Measurements from ENCODE around the gene MDH2.
"Not testable (repeated sequence)": the region's sequence is repeated elsewhere in the genome, so short reads cannot be mapped to it uniquely, and the experiment has no call there.

The MDH2 gene

GRCh38 chr7:76057813-76058145 lies 9.9 kb downstream of the MDH2 start (continued):
- TF ChIP-seq TSHZ2 (CRISPR knock-in tag; IDR thresholded peaks at IDR 0.05) (no peak), ZFP3 (CRISPR knock-in tag; IDR thresholded peaks at IDR 0.05) (no peak), TCF4 (CRISPR knock-in tag; IDR thresholded peaks at IDR 0.05; ENCODE audit: borderline replicate concordance) (no peak)

- not testable (repeated sequence) for ATAC-seq
Measured at GRCh38 chr7:76058745-76059144, 10.8 kb downstream of the MDH2 start.

- ATAC-seq, result no peak
- TF ChIP-seq SNAI2 (CRISPR knock-in tag; IDR thresholded peaks at IDR 0.05) (no peak), ZC3H10 (CRISPR knock-in tag; IDR thresholded peaks at IDR 0.05) (no peak), TOX (CRISPR knock-in tag; IDR thresholded peaks at IDR 0.05; ENCODE audit: borderline replicate concordance) (no peak), CSDC2 (CRISPR knock-in tag; IDR thresholded peaks at IDR 0.05) (no peak), ZNF8 (CRISPR knock-in tag; IDR thresholded peaks at IDR 0.05) (no peak), CSRNP3 (CRISPR knock-in tag; IDR thresholded peaks at IDR 0.05) (no peak), ZNF565 (CRISPR knock-in tag; conservative IDR thresholded peaks at IDR 0.05; ENCODE audit: low read depth) (no peak), TCF4 (CRISPR knock-in tag; IDR thresholded peaks at IDR 0.05; ENCODE audit: borderline replicate concordance) (no peak), ZFP3 (CRISPR knock-in tag; IDR thresholded peaks at IDR 0.05) (no peak), TSHZ2 (CRISPR knock-in tag; IDR thresholded peaks at IDR 0.05) (no peak), CREB5 (CRISPR knock-in tag; IDR thresholded peaks at IDR 0.05; ENCODE audit: low read depth) (no peak), PATZ1 (CRISPR knock-in tag; IDR thresholded peaks at IDR 0.05; ENCODE audit: borderline replicate concordance) (no peak)
Measured at GRCh38 chr7:76060842-76061241, 12.9 kb downstream of the MDH2 start.

GRCh38 chr7:76062254-76062653 lies 14.3 kb downstream of the MDH2 start:
- ATAC-seq, result no peak
- no peak for TF ChIP-seq ARNTL (CRISPR knock-in tag; IDR thresholded peaks at IDR 0.05; ENCODE audit: borderline replicate concordance, low read depth)
- TF ChIP-seq POU6F1 (CRISPR knock-in tag; IDR thresholded peaks at IDR 0.05; ENCODE audit: borderline replicate concordance, low read depth), result no peak
- TF ChIP-seq BACH2 (CRISPR knock-in tag; IDR thresholded peaks at IDR 0.05; ENCODE audit: borderline replicate concordance), result no peak
- TF ChIP-seq CSDC2 (CRISPR knock-in tag; IDR thresholded peaks at IDR 0.05), result no peak
- TF ChIP-seq SNAI2 (CRISPR knock-in tag; IDR thresholded peaks at IDR 0.05), result no peak
- TF ChIP-seq ZNF8 (CRISPR knock-in tag; IDR thresholded peaks at IDR 0.05), result no peak
- no peak for TF ChIP-seq PPARA (CRISPR knock-in tag; IDR thresholded peaks at IDR 0.05; ENCODE audit: borderline replicate concordance)
- TF ChIP-seq PATZ1 (CRISPR knock-in tag; IDR thresholded peaks at IDR 0.05; ENCODE audit: borderline replicate concordance), result no peak
- TF ChIP-seq ZC3H10 (CRISPR knock-in tag; IDR thresholded peaks at IDR 0.05), result no peak
- no peak for TF ChIP-seq OSR1 (CRISPR knock-in tag; IDR thresholded peaks at IDR 0.05)
- no peak for TF ChIP-seq TOX (CRISPR knock-in tag; IDR thresholded peaks at IDR 0.05; ENCODE audit: borderline replicate concordance)
- no peak for TF ChIP-seq CSRNP3 (CRISPR knock-in tag; IDR thresholded peaks at IDR 0.05)

All from SK-N-SH treated with all-trans-retinoic acid at 6 μM for 48 hours (cell line).